ENCODE measurements around the gene WNT7B.

Gene WNT7B

GRCh38 chr22:45907996-45908395 lies 69.0 kb downstream of the WNT7B start:
- DNase-seq (ENCODE audit: low spot score): no peak
- in situ Hi-C loops (cut with MboI; ENCODE audit: low pct_unique_long_range_greater_than_20kb, low sequenced_read_pairs, unreplicated experiment): no loop called here
- no peak for TF ChIP-seq CTCF (IDR thresholded peaks at IDR 0.05; ENCODE audit: extremely low read depth, insufficient read depth, missing control alignments)

- in situ Hi-C loops (cut with MboI; ENCODE audit: low pct_unique_long_range_greater_than_20kb, low sequenced_read_pairs, unreplicated experiment): no loop called here
- DNase-seq (ENCODE audit: low spot score): no peak
- TF ChIP-seq CTCF (IDR thresholded peaks at IDR 0.05; ENCODE audit: extremely low read depth, insufficient read depth, missing control alignments): no peak
These were observed 69.6 kb downstream of the WNT7B start for GRCh38 chr22:45907378-45907777.

- DNase-seq (ENCODE audit: low spot score): no peak
- TF ChIP-seq CTCF (IDR thresholded peaks at IDR 0.05; ENCODE audit: extremely low read depth, insufficient read depth, missing control alignments): no peak
- in situ Hi-C loops (cut with MboI; ENCODE audit: low pct_unique_long_range_greater_than_20kb, low sequenced_read_pairs, unreplicated experiment): no loop called here
These were observed 70.0 kb downstream of the WNT7B start for GRCh38 chr22:45906946-45907345.

- DNase-seq (ENCODE audit: low spot score): no peak
- in situ Hi-C loops (cut with MboI; ENCODE audit: low pct_unique_long_range_greater_than_20kb, low sequenced_read_pairs, unreplicated experiment): no loop called here
- no peak for TF ChIP-seq CTCF (IDR thresholded peaks at IDR 0.05; ENCODE audit: extremely low read depth, insufficient read depth, missing control alignments)
These were observed 70.8 kb downstream of the WNT7B start for GRCh38 chr22:45905924-45906865.

- DNase-seq (ENCODE audit: low spot score): no peak
- in situ Hi-C loops (cut with MboI; ENCODE audit: low pct_unique_long_range_greater_than_20kb, low sequenced_read_pairs, unreplicated experiment): no loop called here
- no peak for TF ChIP-seq CTCF (IDR thresholded peaks at IDR 0.05; ENCODE audit: extremely low read depth, insufficient read depth, missing control alignments)
These were observed 71.5 kb downstream of the WNT7B start for GRCh38 chr22:45905326-45905923.

- DNase-seq (ENCODE audit: low spot score): no peak
- in situ Hi-C loops (cut with MboI; ENCODE audit: low pct_unique_long_range_greater_than_20kb, low sequenced_read_pairs, unreplicated experiment): no loop called here
- no peak for TF ChIP-seq CTCF (IDR thresholded peaks at IDR 0.05; ENCODE audit: extremely low read depth, insufficient read depth, missing control alignments)
These were observed 72.7 kb downstream of the WNT7B start for GRCh38 chr22:45904236-45904635.

All from GM13977 (cell line).